NCI-H1105 treated with DMSO at 0.1 percent for 48 hours (cell line): ENCODE measurements around the gene MAN2A1.
A peak's percentile ranks its signal among the peaks of the same experiment; 100 is the strongest.

Experiments
- DNase-seq: peaks from one replicate; lab custom pipeline; 2025; lab: John Stamatoyannopoulos, UW

The MAN2A1 gene

GRCh38 chr5:109682383-109682782, 7.3 kb upstream of the MAN2A1 start:
- DNase-seq, result no peak

DNA sequence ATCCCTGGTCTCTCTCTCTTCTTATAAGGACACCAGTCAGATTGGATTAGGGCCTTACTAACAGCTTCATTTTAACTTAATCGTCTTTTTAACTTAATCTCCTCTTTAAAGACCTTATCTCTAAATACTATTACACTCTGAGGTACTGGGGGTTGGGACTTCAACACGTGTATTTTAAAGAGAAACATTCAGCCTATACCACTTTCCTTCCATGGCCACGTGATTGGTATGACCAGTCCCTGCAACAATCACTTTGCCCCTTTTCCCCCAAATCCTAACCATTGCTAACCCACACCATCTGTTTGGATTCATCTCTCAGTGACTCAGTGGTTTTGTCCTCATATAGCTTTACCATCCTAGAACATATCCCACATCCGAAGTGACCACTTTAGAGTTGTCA, 3.8 kb upstream of the MAN2A1 start:
- no peak for DNase-seq

- DNase-seq, result peak; percentile 59
Observed at GRCh38 chr5:109688630-109688969, 1.1 kb upstream of the MAN2A1 start.

- peak; percentile 59 for DNase-seq
Observed at GRCh38 chr5:109688970-109689739, 572 bp upstream of the MAN2A1 start.

DNA sequence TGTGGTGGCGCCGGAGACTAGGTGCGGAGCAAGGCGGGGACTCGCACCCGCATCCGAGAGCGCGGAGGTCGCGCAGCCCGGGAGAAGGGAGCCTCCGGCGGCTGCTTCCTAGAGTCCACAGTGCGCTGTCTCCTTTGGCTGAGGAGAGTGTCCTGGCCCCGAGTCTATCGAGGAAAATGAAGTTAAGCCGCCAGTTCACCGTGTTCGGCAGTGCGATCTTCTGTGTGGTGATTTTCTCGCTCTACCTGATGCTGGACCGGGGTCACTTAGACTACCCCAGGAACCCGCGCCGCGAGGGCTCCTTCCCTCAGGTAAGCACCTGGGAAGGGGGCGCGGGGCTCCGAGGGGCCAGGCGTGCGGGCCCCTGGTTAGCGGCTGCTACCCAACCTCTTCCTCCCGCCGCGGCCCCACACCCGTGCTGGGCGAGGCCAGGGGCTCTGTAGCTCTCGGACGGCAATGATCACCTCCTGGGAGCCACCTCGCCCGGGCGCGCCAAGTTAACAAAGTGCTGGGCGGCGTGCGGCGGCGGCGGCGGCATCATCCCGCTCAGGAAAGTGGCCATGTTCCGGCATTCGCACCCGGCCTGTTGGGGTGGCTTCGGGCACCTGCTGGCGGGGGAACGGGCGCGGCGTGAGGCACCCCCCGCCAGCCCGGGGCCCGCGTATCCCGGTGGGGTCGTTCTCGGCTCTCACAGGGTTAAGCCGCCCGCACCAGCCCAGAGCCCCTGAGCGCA, 681 bp downstream of the MAN2A1 start:
- peak; percentile 29 for DNase-seq

GRCh38 chr5:109690975-109691574, 1.3 kb downstream of the MAN2A1 start:
- DNase-seq, result peak; percentile 19

DNA sequence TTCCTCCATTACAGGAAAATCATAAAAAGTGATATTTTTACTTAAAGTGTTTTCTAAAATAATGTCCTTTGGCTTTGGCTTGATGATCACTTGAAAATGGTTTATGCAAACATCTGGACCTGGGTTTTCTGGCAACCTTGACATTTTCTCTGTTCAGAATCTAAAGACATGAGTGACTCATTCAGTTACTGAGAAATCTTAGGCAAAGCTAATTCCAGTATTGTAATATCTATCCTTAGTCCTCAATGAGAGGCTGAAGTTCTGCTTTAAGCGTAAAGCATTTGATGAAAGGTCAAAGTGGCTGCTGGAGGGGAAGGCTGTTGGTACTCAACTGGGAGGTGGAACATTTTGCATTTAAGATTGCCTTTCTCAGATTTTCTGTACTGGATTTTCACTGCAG, 2.3 kb downstream of the MAN2A1 start:
- no peak for DNase-seq

- DNase-seq, result no peak
Observed at GRCh38 chr5:109692852-109693251, 3.1 kb downstream of the MAN2A1 start.

GRCh38 chr5:109693535-109694400, 4.0 kb downstream of the MAN2A1 start:
- DNase-seq, result no peak

DNA sequence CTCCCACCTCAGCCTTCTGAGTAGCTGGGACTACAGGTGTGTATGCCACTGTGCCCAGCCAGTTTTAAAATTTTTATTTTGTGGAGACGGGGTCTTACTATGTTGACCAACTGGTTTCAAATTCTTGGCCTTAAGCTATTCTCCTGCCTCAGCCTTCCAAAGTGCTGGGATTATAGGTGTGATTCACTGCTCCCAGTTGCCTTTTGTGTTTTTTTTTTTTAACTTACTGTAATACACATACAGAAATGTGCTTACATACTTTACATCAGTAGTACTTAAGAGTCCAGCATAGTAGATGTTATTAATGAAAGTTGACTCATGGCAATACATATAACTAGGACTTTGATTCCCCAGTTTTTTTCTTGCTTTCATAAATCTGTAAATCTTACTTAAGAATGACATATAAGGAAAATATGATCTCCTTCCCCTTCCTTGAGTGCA, 4.7 kb downstream of the MAN2A1 start:
- DNase-seq, result no peak

DNA sequence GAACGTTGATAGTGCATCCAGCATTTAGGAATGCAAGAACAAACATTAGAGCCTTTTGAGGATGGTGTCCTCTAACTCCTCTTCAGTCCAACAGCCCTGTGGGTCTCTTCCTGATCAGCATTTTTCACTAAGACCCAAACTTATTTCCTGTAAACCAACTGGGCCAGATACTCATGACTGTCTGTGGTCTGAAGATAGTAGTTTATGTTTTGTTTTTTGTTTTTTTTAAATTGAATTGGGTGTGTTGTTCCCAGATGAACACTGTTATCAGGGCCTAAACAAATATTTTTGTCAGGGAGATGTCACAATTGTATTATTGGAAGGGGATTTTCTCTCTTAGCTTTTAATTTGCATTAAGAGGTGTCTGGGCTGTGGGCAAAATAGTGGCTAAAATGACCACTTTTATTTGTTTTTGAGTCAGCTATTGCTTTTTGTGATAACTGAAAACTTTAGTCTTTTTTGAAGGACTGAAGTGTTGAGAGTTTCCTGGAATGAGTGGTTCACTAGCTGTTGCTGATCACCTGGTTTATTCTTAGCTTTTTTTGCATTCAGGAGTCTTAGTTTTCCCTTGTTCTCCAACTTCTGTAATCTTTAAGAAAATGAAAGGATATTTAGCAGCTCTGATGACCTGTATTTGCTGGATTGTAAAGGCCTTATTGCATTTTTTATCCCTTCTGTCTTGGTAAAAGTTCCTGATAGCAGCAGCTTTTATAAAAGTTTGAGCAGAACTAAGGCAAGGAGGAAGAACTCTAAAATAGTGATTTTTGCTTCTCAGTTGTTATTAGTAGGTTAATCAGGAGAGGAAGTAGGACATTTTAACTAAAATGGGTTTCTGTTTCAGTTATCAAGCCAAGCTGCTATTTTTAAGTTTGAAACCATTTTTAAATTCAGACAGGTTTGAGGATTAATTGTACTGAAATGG, 5.5 kb downstream of the MAN2A1 start:
- DNase-seq, result no peak

DNA sequence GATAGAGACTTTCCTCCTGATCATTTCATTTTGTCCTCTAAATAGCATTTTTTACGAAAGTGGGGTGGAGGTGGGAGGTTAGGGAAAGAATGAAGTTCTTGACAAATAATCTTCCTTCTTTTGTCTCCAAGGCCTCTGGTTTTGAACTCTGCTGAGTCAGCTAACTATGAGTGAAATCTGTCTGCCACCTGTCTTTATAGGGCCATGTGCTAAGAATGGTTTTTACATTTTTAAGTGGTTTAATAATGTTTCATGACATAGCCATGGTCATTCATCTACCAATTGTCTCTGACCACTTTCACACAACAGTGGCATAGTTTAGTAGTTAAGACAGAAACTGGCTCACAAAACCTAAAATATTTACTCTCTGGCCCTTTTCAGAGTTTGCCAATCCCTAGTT, 7.6 kb downstream of the MAN2A1 start:
- DNase-seq, result no peak

DNA sequence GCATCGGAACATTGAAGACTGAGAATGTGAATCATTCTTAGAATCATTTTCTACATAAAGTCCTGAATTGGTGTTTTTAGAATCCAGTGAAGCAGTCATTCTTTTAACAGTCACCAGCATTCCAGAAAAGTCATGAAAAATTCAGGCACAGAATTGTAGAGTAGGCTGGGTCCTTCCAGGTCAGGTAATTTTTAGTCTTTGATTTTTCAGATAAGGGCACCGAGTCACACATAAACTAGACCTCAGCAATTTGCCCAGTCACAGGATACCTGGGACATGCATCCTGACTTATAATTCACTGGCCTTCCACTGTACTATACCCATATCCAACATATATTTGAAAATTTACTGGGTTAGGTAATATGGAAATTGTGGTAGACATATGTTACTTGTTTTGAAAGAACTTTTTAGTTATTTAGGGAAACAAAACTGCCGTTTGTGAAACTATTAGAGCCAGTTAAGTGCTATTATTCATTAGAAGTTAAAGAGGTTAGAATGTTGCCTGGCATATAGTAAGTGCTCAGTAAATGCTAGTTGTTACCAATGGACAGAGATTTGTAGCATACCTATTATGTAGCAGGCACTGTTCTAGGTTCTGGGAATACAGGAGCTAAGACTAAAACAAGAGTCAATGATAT, 10.9 kb downstream of the MAN2A1 start:
- DNase-seq, result no peak

- DNase-seq, result no peak
Observed at GRCh38 chr5:109701252-109701651, 11.5 kb downstream of the MAN2A1 start.

GRCh38 chr5:109701792-109702191, 12.1 kb downstream of the MAN2A1 start:
- DNase-seq, result no peak

- DNase-seq, result no peak
Observed at GRCh38 chr5:109703166-109703565, 13.4 kb downstream of the MAN2A1 start.

GRCh38 chr5:109703829-109704228, 14.1 kb downstream of the MAN2A1 start:
- no peak for DNase-seq

- no peak for DNase-seq
Observed at GRCh38 chr5:109704282-109704952, 14.7 kb downstream of the MAN2A1 start.

DNA sequence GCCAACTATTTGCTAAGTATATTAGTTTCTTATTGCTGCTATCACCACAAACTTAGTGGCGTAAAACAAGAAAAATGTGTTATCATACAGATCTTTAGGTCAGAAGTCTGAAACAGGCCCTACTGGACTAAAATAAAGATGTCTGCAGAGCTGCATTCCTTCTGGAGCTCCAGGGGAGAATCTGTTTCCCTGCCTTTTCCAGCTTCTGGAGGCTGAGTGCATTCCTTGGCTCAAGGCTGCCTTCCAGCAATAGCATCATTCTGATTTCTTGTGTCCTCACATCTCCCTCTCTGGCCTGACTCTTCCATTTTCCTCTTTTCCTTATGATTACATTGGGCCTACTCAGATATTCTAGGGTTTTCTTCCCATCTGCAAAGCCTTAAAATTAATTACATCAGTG, 15.9 kb downstream of the MAN2A1 start:
- DNase-seq, result no peak

- DNase-seq, result no peak
Observed at GRCh38 chr5:109706095-109706494, 16.4 kb downstream of the MAN2A1 start.
